ENCODE measurements around the gene PRG3.

GRCh38 chr11:57339328-57339727 lies 41.6 kb downstream of the PRG3 start:
- TF ChIP-seq CTCF (conservative IDR thresholded peaks at IDR 0.05 in 1 of 2, IDR thresholded peaks at IDR 0.05 in 1 of 2; ENCODE audit: extremely low read depth in 1 of 2, insufficient read depth in 1 of 2, low read depth in 1 of 2, low read length in 2 of 2), result no peak
- TF ChIP-seq EZH2 (IDR thresholded peaks at IDR 0.05; ENCODE audit: borderline replicate concordance, low read length), result no peak

Measured in mammary epithelial cell (primary cell).